Umbilical cord (tissue), 2 donors: Measurements from ENCODE around the gene IQGAP1. TPM values are rescaled to one million over a fixed set of nuclear protein-coding genes. Genes with fewer than 3 reads are reported as not detected.
"Not testable (repeated sequence)": the region's sequence is repeated elsewhere in the genome, so short reads cannot be mapped to it uniquely, and the experiment has no call there.

Experiments used
- DNase-seq: peaks from one replicate; pipeline ENCODE4 v3.0.0-alpha.2; 2015; ENCODE audit warnings: low spot score
- total RNA-seq: library from RNA; depleted of rRNA; stranded (reverse); fragments of >200 nt; gene quantifications from one replicate; pipeline ENCODE4 v1.2.3, GENCODE V29; 2014; ENCODE audit warnings: low replicate concordance; ENCODE audit not compliant: insufficient read depth

IQGAP1 gene, protein sequence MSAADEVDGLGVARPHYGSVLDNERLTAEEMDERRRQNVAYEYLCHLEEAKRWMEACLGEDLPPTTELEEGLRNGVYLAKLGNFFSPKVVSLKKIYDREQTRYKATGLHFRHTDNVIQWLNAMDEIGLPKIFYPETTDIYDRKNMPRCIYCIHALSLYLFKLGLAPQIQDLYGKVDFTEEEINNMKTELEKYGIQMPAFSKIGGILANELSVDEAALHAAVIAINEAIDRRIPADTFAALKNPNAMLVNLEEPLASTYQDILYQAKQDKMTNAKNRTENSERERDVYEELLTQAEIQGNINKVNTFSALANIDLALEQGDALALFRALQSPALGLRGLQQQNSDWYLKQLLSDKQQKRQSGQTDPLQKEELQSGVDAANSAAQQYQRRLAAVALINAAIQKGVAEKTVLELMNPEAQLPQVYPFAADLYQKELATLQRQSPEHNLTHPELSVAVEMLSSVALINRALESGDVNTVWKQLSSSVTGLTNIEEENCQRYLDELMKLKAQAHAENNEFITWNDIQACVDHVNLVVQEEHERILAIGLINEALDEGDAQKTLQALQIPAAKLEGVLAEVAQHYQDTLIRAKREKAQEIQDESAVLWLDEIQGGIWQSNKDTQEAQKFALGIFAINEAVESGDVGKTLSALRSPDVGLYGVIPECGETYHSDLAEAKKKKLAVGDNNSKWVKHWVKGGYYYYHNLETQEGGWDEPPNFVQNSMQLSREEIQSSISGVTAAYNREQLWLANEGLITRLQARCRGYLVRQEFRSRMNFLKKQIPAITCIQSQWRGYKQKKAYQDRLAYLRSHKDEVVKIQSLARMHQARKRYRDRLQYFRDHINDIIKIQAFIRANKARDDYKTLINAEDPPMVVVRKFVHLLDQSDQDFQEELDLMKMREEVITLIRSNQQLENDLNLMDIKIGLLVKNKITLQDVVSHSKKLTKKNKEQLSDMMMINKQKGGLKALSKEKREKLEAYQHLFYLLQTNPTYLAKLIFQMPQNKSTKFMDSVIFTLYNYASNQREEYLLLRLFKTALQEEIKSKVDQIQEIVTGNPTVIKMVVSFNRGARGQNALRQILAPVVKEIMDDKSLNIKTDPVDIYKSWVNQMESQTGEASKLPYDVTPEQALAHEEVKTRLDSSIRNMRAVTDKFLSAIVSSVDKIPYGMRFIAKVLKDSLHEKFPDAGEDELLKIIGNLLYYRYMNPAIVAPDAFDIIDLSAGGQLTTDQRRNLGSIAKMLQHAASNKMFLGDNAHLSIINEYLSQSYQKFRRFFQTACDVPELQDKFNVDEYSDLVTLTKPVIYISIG (N-terminal part only)
- total RNA-seq: 247 TPM

DNA sequence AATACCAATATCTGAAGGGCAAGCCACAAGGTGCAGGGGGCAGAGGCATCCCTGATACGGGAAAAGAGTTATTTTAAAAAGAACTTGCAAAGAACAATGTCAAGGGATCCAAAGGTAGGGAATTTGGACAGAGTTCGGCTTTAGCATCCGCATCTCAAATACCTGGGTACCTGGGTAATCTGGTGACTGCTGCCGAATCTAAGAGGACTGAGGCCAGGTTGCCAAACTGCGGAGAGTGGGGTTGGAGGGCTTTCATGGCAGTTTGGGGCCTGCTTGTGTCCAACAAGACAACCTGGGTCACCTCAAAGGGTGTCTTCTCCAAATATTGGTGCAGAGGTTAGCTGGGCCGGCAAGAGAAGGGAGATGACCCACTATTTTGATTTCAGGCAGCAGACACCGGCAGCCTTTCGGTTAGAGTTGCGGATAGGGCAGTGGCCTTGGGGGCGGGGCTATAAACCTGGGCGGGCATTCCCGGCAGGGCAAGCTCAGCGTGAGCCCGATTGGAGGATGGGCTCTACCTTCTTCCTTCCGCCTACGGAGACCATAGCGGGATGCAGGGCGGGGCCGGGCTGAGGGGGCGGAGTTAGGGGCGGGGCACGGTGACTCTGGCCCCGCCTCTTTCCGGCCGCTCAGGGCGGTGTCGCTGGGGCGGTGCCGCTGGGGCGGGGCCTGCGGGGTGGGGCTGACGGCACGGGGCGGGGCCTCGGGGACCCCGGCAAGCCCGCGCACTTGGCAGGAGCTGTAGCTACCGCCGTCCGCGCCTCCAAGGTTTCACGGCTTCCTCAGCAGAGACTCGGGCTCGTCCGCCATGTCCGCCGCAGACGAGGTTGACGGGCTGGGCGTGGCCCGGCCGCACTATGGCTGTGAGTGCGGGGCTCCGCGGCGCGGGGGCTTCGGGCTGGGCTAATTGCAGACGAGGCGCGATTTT is at the start of gene IQGAP1:
Gene IQGAP1, plus strand, starts transcription at position 709 of the 928 bp plus-strand sequence. Its CDS starts 100 bp downstream, at position 809.
- DNase-seq: peak; percentile 96

DNA sequence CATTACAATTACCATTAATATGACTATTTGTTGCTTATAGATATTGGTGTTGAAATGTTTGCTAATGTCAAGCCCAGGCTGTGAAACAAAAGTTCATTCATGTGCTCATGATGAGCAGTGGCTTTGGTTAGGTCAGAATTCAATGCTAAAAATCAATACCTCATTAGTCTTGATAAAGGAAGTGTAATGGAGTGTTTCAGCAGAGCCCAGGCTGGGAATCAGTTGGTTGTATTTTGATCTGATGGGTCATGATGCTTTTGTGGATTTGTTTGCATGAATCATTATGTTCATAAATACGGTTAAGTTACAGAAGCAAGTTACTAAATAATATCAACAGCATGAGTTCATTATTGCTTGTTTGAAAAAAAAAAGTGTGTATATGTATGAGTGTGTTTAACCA is 49.5 kb upstream of the IQGAP1 start:
- DNase-seq: no peak

DNA sequence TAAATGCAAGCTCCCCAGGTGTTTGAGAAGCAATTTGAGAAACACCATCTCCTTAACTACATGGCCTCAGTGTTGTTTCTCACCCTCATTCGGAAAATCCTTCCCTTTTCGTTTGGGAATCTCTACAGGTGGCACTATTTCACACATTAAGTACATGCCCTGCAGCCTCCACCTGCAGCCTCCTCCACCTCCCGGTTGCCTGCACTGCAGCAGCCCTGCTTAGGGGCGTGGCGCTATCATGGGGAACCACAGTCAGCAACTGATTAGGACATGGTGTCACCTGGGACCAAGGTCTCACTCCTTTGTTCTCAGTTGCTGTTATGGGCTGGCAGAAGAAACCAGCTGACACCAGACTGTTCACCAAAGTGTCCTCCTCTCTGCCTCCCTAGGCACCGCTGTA is 47.7 kb upstream of the IQGAP1 start:
- DNase-seq: no peak

DNA sequence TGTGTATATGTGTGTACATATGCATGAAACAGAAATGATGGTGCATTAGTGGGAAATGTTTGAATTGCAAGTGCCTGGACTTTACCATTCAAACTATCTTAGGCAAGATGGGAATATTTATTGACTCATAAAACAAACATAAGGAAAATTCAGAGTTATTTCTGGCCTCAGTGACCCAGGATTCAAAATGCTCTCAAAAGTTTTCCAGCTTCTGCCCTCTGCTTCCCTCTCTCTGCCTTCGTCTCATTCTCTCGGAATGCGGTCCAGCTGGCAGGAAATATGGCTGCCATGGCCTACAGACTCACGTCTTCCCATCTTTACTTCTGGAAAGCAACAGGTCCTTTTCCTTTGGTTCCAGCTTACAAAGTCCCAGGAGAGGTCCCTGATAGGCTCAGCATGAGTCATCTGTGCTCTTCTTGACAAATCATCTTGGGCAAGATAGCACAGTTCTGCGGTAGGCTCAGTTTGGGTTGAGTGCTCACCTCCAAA is 44.7 kb upstream of the IQGAP1 start:
- no peak for DNase-seq

DNA sequence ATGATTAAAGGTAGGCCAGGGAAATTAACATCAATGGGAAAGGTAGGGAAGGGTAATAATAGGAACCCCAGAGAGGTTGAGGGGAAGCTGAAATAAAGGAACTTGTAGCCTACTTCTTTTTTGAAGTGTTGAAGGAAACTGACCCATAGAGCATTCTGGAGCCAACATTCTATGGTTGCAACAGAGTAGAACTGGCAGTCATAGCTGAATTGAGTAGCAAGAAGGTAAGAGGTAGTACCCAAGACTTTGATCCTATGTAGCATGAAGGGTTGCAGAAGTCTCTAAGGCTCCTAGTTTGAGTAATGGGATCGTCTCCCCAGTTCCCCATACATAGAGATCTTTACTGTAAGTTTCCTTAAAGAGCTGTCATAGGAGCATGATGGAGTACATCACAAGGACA is 43.4 kb upstream of the IQGAP1 start:
- no peak for DNase-seq

DNA sequence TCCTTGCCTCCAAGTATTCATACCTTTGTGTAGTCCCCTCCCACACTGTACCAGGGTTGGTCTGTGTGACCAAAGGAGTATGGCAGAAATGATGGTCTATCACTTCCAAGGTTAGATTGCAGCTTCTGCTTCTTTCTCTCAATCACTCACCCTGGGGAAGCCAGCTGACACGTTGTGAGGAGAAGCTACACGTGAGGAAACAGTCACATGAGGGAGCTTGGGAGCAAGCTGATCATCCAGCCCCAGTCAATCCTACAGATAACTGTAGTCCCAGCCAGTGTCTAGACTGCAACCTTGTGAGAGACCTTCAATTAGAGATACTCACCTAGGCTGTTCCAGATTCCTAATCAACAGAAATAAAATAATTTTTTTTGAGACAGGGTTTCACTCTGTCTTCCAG is 42.2 kb upstream of the IQGAP1 start:
- no peak for DNase-seq

DNA sequence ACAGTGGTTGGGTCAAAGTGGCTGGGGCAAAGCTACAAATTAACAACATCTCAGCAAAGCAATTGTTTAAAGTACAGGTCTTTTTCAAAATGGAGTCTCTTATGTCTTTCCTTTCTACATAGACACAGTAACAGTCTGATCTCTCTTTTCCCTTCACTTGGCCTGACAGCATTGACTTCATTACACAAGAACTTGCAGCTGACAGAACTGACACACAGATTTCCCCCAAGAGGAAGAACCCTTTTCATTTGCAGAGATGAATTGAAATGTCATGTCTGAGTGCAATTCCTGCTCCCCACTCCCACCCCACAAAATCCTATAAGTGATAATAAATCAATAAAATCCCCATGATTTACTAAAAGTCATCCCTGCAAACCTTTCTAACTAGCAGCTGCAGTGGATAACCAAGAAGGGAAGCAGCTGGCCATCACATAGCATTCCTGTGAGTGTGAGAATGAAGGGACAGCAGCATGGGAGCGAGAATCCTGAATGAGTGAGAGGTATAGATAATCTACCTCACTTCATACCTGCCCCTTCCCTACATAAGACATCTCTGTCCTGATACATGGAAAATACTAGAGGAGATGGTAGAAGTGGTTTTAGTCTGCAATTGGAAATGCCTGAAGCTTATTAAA is 40.5 kb upstream of the IQGAP1 start:
- not testable (repeated sequence) for DNase-seq

DNA sequence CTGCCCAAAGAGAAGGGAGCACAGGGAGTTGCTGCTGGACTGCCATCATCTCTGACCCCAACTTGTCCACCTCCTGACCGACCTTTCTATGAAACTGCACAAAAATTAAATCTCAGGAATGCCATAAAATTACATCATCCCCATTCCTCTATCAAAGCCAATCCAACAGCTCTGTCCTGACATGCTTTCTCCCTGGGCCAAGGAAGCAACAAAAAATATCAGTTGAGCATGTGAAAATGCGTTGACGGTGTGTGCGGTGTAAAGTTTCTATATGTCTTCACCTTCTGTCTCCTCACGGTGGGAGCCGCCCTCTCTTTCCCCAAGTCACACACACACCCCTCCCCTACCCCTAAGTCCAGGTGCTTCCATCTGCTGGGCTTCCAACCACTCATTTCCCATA is 39.6 kb upstream of the IQGAP1 start:
- no peak for DNase-seq

DNA sequence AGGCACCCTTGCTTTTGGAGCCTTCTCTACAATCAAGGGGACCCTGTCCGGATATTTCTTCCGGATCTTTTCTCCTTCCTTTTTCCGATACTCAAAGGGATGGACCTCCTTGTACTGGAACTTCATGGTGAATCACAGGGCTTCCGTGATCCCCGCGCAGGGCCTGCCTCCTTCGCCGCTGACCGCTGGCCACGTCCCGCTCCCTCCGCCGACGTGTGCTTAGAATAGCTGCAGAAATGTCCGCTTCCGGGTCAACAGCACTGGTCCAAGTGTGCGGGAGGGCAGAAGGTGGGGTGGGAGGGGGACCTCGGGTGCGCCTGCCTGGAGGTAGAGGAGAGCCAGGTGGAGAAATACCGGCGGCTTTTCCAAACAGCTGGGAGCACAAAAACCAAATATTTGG is 39.0 kb upstream of the IQGAP1 start:
- DNase-seq: no peak

DNA sequence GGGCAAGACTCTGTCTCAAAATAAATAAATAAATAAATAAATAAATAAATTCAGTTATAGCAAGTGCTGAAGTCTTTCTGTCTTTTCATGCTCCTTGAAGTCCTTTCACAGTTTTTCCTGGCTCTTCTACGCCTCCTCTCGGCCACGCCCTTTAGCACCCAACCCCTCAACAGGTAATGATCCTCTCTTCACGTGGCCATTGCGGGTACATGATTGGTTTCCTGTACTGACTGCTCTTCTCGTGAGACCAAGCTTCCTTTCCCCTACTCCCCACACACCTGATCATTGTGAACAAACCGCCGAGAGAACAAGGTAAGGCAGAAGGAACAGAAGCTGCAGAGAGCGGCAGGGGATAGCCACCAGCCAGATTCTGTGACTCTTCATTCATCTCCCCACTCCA is 38.2 kb upstream of the IQGAP1 start:
- DNase-seq: no peak

DNA sequence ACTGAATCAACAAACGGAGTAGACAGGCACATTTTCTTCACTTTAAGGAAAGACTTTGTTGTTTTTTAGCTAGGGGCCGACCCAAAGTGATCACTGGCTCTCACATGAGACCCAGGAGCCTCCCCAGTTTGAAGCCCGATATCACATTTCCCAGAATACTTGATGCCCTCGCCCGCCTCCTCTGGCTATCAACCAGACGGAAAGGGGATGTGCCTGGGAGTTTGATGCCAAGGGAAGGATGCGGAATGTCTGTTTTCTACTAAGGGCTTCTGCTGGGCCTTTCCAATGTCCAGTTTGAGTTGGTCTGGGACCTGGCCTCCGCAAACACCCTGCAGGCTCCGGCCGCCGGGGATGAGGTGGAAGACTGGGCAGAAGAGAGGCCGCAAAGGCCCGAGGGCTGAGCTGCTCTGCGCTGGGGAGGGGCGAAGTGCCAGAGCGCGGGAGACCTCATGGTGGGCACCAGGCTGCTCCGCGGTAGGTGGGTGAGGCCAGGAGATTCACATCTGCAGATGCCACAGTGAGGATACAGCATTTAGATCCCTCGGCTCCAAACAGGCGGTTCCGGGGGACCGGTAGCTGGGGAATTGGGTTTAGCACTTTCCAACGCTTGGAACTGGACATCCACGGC is 36.4 kb upstream of the IQGAP1 start:
- no peak for DNase-seq

DNA sequence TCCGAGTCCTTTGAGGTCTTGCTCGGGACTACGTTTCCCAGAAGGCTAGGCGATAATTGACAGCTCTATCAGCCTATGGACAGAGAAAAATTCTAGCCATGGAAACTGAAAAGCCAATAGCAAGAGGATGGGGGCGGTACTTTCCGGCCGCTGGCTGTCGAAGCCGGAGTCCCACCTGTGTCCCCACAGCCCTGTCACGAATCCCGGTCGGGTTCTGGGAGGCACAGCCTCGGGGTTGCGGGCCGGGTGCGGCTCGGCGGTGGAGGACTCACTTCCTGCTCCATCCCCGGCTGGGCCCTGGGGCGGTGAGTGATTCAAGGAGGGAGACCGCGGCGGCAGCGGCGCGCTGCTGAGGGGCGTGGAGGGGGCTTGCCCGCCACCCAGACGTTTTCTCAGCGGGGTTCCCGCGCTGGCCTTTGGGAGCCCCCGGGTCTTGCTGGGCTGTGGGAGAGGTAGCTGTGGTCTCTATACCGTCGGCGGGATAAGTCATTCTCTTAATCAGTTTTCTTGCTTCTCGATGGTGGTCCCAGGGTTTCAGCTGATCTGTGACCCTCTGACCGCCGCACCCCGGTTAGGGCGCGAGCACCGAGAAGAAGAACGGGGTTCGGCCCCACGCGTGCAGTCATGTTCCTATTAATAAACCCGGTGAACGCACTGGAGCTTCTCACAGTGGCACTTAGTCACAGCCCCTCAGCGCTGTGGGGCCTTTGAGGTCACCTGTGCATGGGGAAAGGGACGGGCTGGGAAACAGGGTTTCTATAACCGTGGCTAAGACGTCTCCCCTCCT is 35.7 kb upstream of the IQGAP1 start, which contains the start of gene ZNF774:
Gene ZNF774, plus strand, starts transcription at position 178 of the 787 bp plus-strand sequence. CDS start 2,377 bp downstream, outside the sequence.
- DNase-seq: peak; percentile 98

DNA sequence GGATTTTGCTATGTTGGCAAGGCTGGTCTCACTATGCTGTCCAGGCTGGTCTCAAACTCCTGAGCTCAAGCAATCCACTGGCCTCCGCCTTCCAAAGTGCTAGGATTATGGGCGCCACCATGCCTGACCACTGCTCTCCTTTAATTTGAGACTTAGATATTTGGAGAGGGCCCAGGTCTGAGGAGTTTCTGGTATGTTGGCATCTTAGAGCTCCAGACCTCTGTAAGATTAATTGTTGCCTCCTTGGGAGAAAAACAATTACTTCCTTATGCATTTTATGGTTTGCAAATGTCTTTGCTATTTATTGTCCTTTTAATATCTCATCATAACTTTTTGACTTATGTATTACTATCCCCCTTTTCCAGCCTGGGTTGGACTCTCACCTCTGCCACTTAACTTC is 33.1 kb upstream of the IQGAP1 start:
- DNase-seq: no peak

DNA sequence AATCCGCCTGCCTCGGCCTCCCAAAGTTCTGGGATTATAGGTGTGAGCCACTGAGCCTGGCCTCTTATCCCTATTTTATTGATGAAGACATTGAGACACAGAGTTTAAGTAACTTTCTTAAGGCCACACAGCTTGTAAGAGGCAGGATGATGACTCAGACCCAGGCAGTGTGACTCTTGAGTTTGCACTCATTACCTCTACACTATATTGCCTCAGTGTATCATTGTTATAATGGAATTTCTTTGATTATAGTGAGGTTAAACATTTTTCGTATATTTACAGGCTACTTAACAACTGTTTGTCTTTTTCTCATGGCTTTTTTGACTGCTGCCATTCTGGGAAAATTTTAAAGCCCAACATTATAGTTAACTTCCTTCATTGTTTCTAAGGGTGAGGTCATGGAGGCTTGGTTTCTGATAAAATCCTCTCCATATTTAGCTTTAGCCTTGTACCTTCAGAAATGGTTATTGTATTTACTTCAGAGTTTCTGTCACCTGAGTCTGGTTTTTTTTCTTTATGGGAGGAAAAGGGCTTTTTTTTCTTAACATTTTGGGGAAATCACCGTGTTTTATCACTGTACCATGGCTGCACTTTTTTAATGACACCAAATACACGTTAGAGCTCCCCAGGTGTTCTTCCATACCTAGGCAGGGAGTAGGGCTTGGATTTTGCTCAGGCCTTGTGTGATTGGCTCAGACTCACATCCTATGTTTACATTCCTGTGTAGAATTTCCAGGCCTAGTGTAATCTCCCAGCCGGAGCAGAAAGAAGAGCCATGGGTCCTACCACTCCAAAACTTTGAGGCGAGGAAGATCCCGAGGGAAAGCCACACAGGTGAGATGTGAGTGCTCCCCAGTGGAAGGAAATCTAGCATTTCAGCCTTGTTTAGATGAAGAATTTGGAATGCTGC is 29.7 kb upstream of the IQGAP1 start:
- DNase-seq: no peak

DNA sequence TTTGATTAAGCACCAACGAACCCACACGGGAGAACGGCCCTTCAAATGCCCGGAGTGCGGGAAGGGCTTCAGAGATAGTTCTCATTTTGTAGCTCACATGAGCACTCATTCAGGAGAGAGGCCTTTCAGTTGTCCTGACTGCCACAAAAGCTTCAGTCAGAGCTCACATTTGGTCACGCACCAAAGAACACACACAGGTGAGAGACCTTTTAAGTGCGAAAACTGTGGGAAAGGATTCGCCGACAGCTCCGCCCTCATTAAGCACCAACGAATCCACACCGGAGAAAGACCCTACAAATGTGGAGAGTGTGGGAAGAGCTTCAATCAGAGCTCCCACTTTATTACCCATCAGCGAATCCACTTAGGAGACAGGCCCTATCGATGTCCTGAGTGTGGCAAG is 27.3 kb upstream of the IQGAP1 start:
- no peak for DNase-seq

DNA sequence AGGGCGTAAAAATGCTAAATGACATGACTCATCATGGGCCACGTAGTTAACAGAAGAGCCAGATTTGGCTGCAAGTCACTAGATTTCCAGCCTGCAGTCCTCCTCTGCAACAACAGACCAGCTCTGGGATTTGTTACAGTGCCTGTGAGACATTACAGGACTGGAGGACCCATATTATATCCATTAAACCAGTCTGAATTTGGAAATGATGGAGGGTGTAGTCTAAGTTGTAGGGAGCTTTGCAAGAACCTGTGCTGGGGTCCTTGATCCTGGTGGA is 25.2 kb upstream of the IQGAP1 start:
- DNase-seq: peak; percentile 92

DNA sequence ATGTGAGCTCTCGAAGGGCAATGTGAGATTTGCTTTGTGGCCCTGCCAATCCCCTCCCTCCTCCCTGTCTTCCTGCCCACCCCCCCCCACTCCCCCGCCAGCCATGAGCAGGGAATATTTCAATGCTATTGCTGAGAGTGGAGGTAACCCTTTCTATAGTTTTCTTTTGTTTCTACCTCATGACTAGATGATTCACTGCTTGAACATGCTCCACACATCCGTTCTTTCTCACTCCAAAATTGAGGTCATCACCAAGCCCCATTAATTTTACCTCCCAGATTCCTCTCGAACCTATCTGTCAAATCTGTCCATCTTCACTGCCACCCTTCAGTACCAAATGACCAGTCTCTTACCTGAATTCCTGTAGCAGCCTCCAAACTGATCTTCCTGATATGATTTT is 23.8 kb upstream of the IQGAP1 start:
- DNase-seq: no peak
